A549 treated with dexamethasone at 1 μM for 4 hours (cell line): Measurements from ENCODE around the gene NPM1. TPM values are rescaled to one million over a fixed set of nuclear protein-coding genes. Genes with fewer than 3 reads are reported as not detected.

ENCODE experiments used
- total RNA-seq: library from RNA; stranded (reverse); fragments of 200-300 nt; extraction: Qiagen RNA extraction; gene quantifications from 5 replicates; pipeline ENCODE4 v1.2.3, GENCODE V29; 2022

The NPM1 gene, protein sequence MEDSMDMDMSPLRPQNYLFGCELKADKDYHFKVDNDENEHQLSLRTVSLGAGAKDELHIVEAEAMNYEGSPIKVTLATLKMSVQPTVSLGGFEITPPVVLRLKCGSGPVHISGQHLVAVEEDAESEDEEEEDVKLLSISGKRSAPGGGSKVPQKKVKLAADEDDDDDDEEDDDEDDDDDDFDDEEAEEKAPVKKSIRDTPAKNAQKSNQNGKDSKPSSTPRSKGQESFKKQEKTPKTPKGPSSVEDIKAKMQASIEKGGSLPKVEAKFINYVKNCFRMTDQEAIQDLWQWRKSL
- 3,212 to 5,008 TPM (median 3,438 TPM) in 5 replicates for total RNA-seq

DNA sequence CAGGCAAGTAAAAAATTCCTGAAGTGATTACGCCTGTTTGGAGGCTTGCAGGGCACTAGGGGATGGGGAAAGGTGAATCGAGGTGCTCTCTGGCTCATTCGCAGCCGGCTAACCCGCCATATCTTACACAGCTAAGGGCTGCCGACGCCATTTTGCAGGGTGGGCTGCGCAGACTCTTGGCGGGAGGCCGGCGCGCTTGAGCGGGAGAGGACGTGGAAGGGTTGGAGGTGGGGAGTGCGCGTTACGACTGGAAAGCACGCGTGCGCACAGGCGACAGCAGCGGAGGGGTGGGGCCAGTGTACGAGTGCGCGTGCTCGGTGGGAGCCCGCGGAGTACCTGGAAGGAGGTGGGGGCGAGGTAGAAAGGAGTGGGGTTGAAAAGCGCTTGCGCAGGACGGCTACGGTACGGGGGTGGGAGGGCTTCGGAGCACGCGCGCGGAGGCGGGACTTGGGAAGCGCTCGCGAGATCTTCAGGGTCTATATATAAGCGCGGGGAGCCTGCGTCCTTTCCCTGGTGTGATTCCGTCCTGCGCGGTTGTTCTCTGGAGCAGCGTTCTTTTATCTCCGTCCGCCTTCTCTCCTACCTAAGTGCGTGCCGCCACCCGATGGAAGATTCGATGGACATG is at the start of gene NPM1:
Gene NPM1, plus strand, starts transcription at position 505 of the 625 bp plus-strand sequence. Its CDS starts 100 bp downstream, at position 605.

DNA sequence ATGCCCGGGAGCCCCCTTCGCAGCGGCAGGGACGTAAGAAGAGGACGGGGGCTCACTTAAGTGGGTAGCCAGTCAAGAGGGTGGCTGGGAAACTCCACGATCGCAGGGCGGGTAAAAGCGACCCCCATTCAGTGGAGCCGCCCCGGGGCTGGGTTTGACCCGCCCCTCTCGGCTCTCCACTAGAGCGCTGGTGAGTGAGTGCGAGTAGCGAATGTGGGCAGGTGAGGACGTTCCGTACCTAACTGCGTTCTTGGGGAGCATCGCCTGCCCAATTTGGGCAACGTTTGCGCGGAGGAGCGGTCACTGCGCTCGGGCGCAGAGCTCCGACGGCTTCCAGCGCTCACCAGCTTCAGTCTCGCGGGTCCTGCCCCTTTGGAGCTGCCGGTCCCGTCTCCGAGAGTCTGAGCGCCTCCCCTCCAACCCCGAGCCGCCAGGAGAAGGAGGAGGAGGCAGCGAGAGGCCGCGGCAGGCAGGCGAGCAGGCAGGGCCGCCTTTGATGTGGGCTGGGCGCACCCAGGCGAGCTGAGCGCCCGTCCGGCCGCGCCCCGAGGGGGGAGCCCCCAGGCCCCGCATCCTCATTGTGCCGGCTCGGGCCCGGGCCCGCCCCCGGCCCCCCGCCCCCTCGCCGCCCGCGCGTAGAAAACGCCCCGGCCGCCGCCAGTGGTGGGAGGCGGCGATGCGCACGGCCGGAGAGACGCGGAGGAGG is 31.5 kb downstream of the NPM1 start, which contains the start of gene FGF18:
Gene FGF18, plus strand, starts transcription at position 666 of the 706 bp plus-strand sequence. CDS start 553 bp downstream, outside the sequence.

Other genes starting within 250 kb of the NPM1 start
- gene TLX3, start 78.6 kb upstream of the NPM1 start, total RNA-seq: not detected in 5 replicates
- 2.5 to 4.8 TPM (median 4.2 TPM) in 5 replicates for gene FGF18, start 31.8 kb downstream of the NPM1 start, total RNA-seq